IPS-11a (cell line): ENCODE data around the gene DPT.
"Not testable (repeated sequence)": the region's sequence is repeated elsewhere in the genome, so short reads cannot be mapped to it uniquely, and the experiment has no call there.

Experiments
- H3K4me3 ChIP-seq: one replicate; pipeline ENCODE4 v1.5.1; 2013; ENCODE audit warnings: low read depth, low read length, control low read depth

Gene DPT

DNA sequence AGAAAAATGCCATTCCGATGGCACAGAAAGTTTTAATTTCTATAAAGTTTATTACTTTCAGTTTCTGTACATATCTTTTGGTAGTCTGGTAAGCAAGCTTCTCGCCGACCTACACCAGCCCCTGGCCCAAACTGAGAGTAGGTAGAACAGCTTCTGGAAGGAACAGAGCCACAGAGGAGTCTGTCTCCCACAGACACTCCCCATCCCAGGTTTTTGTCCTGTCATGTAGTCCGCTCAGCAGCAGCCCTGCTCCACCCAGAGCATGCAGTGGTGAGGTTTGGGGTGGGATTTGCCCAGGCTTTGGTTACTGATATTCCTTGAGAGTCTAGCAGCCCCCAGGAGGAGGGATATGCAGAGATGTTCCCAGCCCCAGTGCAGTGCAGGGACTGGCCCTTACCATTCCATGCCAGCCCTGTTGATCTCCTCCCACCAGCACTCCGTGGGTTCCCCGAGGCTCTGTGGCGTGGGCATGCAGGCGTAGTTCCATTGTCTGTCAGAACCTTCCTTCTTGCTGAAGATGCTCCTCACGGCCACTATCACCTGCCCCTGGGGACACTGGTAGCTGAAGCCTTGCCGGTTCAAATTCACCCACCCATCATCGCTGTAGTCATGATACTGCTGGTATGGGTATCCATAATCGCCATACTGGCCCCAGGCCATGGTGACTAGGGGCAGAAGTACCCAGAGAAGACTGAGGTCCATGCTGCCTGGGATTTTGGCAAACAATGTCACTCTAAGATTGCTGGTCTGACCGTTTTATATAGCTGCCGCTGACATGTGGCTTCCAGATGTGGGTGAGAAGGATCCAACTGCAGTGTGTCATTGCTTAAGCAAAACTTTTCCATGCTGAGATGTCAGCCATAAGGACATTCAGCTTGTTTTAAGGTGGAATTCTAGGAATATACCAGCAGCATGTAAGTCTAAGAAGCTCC, at the start of gene DPT:
TSS of gene DPT (minus strand) at position 734 of the 932 bp plus-strand sequence. CDS start at position 702, 32 bp downstream.
- H3K4me3 ChIP-seq: no peak within 1 kb of the TSS

DNA sequence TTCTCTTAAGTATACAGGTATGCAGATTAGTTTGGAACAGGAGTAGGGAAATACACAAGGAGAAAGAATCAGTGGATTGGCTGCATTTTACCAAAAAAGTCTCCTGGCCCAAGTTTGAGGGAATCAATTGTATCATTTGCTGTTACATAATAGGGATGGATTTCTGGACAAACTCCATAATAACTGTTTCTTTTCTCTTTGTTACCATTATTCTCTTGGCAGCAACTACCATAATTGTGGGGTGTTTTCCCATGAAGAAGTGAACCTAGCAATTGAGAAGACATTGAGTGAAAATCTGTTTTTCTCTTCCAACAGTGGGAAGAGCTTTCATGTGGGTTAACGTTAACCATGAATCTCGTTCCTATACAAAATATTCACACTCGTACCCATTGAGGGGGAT, 46.4 kb upstream of the DPT start:
- H3K4me3 ChIP-seq: no peak overlapping the region

DNA sequence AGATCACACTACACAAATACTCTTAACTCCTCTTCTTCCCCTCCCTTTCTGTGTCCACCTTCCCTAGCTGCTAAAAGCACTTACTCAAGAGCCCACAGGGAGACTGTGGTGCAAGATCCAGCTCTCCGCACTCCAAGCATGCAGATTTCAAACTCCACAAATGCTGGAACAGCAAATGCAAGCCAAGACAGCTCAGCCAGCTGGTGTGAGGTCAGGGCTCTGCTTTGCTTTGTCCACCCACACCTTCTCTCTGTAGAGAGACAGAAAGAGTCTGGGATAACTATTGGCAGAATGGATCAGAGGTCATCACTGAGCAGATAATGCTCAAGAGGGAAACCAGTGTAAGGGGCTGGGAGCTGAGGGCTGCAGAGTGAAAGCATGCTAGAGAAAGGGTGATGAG, 45.2 kb upstream of the DPT start:
- H3K4me3 ChIP-seq: no peak overlapping the region

DNA sequence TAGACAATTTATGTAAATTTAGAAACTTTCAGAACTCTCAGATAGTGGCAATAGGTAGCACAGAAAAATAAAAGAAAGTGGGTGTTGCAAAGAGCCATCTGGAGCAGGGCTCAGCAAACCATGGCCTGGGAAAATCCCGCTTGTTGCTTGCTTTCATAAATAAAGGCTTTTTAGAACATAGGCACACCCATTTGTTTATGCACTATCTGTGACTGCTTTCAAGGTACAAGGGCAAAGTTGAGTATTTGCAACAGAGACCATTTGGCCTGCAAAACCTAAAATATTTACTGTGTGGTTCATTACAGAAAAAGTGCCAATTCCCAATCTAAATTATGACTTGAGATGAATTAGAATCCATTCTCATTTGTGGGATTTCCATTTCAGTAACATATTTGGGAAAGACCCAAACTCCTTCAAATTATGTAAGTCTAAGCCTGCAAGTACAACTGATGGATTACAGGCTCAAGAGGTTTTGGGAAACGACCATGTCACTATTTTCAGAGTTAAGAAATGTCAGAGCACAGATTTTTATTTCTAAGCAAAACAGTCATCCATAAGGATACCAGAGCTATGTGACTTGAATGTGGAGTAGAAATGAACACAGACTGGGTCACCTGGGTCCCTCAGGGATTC, 43.5 kb upstream of the DPT start:
- H3K4me3 ChIP-seq: no peak overlapping the region

DNA sequence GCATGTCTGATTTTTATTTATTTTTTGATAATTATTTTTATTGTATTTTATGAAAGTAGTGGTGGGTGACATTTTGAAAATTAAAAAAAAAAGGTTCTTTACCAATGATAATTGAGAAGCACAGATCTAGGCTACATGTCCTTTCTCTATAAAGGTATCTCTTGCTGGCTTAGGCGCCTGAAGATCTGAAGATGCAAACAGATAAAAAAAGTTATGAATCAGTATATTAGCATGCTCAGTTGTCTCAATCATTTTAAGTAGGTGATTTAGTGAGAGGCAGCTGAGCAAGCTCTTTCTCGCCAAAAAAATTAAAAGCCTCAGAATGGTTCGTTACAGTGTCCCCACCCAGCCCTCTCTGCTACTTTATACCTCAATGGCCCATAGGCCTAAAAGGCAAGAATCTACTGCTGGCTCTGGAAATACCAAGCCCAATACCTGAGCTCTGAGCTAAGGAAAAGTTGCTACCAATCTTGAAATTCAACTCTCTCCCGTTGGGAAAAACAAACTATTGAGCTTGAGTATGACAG, 42.2 kb upstream of the DPT start:
- no peak overlapping the region for H3K4me3 ChIP-seq

DNA sequence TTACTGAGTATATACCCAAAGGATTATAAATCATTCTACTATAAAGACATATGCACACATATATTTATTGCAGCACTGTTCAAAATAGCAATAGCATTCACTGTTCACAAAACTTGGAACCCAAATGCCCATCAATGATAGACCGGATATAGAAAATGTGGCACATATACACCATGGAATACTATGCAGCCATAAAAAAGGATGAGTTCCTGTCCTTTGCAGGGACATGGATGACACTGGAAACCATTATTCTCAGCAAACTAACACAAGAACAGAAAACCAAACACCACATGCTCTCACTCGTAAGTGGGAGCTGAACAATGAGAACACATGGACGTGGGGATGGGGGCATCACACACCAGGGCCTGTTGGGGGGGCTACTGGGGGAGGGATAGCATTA, 40.9 kb upstream of the DPT start:
- not testable (repeated sequence) for H3K4me3 ChIP-seq

DNA sequence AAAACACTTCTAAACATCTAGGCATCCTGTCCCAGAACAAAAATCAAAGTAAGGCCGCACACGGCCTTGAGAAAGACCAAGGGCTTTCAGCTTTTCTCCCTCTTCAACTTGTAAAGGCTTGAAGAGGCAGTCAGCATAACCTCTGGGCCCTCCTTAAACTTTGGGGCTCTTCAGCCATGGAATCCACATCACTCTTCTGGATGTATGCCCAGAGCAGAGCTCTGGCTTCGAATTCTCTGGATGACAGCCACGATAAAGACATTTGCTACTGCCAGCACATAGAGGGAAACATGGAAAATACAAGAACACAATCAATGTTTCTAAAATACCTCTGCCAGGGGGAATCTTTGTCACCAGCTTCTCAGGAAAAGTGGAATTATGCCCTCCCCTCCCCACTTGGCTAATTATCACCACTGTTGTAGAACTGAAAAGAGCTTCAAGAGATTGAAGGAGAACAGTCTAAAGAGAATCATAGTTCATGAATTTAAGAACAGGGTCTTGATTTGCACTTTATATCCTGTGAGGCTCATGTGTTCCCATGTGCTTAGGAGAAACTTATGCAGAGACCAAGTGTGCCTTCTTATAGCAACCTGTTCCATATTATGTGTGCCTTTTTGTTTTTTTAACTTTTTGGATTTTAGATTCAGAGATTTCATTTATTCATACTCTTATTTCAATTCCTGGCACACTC, 39.0 kb upstream of the DPT start:
- H3K4me3 ChIP-seq: no peak overlapping the region

DNA sequence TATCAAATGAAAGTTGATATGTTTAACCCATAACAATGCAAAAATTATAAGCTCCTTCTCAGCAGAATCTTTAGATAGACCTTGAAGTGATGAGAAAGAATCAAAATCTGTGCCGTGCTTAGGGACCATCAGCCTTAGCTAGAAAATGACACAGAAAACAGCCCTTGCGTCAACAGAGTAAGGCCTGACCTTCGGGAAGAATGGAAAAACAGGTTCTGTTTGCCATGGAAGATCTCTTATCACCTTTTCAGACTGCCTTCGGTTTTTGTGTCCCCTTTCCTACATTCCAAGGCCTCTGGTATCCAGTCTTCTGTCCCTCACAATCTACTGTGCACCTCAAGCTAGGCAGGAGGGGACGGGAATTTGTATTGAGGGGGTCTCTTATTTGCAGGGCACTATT, 37.6 kb upstream of the DPT start:
- H3K4me3 ChIP-seq: no peak overlapping the region

DNA sequence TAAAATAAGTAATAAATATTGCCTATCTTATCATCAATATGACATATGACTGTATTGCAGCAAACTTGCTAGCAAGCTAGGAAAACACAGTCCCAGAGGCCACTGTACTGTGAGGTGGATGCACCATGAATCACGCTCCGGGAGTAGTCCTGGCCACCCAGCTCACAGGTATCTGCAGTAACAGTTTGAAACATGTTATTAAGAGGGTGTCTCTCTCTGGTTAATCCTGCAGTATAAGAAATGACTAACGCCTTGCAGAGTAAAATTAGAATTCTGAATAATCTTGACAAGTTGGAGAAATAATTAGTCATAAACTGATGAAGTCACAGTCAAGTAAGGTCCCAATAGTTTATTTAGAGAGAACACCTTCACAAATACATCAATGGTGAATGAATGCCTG, 34.0 kb upstream of the DPT start:
- no peak overlapping the region for H3K4me3 ChIP-seq

DNA sequence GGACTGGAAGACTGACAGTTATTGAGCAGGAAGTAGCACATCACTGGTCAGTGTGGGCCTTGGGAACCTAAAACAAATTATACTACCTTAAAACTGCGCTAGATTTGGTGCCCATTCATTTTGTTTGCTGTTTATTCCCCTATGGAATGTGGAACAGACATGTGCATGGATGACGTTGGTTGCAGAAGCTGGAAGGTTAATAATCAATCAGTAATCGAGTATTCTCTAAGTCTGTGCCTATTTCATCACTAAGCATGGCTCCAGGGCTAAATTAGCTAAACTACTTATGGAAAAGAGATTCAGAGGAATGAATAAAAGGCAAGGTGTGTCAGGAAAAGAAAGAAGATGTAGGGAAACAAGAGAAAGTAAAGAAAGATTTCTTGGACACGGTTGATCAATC, 33.5 kb upstream of the DPT start:
- H3K4me3 ChIP-seq: no peak overlapping the region

DNA sequence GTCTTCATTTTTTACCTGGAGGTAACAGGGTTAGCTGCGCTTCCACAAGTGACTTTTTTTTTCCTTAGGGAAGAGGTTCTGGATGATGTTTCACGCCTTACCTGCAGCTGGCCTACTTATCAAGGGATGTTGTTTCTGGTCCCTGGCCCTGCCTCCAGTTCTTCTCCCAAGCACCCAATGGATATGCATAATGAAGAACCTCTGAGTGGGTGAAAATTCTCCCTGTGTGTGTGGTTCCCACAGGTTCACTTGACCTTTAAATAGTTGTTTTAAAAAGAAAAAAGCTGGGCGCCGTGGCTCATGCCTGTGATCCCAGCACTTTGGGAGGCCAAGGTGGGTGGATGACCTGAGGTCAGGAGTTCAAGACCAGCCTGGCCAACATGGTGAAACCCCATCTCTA, 31.8 kb upstream of the DPT start:
- no peak overlapping the region for H3K4me3 ChIP-seq

DNA sequence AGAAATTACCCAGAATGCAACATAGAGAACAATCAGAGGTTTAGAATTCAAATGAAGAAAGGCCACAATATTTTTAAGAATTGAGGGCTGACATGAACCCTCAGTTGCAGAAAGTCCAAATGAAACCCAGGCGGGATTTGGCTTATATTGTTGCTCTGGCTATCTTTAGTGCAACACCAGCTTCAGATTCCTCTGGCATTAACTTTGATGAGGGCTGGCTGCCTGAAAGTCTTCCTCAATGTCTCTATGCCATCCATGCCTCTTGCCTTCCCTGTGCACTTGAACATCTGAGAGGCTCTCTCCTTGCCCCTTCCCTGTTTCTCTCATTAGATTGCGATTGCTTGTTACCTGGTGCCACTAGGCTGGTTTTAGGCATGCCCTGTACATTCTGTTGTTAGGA, 31.2 kb upstream of the DPT start:
- no peak overlapping the region for H3K4me3 ChIP-seq

DNA sequence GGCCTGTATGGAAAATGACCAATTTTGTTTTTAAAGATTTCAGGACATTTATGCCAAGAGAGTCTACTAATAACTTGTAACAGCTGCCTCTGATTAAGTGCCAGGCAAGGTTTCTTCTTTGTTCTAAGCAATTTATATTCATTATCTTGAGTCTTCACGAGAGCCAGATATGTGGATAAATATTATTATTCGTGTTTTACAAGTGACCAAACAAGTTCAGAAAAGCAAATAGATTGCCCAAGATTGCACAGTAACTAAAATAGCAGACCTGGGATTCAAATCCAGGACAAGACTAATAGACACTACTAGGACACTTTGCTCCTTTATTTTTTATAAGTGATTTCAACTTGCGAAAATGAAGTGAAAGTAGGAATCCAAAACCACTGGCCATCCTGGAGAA, 30.1 kb upstream of the DPT start:
- no peak overlapping the region for H3K4me3 ChIP-seq

DNA sequence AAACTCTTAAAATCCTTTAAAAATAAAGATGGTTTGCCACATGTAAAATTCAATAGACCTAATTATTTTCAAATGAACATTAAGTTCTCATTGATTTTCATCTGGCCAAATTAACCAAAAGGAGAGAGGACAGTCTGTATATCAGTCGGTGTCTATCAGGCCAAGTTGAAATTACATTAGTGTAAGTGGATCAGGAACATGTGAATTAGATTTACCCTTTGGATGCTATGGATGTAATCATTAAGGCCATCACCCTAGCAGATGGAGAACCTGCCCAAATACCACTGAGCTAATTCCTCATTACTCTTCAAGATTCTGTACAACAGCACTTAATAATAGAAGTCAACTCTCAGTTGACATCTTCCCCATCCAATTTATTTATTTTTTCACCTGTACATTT, 29.5 kb upstream of the DPT start:
- H3K4me3 ChIP-seq: no peak overlapping the region

DNA sequence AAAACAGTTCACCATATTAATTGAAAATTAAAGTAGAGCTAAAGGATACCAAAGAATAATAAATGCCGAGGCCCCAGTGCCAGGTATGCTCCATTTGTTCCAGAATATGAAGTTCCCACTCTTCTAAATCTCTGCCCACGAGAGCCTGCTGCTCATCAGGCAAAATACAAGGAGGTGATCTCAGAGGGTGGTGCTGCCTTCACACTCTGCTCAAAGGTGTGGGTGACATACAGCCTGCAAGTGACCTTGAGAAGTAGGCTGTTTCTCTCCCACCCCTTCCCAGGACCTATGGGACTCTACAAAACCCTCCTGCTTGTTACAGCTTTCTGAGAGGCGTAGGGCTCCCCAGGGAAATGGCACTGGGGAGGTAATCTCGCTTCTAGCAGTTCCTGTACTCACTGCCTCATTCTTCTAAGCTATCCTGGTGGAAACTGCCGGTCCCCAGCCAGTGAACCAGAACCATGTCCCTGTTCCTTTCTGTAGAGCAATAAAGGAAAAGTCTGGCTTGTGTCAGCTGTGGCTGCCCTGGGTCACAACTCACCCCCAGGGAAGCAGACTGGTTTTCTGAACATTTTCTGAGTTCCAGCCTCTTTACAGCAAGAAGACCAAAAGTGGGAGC, 26.9 kb upstream of the DPT start:
- H3K4me3 ChIP-seq: no peak overlapping the region

DNA sequence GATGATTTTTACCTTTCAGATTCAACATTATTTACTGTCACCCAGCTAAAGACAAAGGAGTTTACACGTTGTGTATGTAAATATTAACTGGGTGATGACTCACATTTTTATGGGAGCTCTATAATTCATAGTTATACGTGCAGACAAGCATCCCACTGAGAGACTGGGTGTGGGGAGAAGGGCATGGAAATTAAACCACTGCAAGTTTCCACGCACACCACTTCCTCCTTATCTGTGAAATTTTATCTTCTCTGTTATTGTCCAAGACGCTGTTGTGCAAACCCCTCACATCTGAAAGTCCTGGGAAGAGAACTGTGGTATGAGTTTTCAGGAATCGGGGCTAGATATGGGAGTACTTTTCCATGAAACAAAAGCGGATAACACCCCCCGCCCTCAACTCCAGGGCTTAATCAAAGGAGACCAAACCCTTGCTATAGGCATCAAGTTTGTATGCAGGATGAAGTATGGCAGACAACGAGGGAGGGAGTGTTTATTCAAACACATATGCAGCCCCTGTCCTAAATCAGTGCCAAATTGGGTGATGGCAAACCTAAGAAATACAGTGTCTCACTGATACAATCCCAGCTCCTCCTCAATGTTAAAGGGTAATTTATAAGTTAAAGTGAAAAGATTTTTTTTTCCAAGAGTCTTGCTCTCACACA, 23.3 kb upstream of the DPT start:
- no peak overlapping the region for H3K4me3 ChIP-seq

DNA sequence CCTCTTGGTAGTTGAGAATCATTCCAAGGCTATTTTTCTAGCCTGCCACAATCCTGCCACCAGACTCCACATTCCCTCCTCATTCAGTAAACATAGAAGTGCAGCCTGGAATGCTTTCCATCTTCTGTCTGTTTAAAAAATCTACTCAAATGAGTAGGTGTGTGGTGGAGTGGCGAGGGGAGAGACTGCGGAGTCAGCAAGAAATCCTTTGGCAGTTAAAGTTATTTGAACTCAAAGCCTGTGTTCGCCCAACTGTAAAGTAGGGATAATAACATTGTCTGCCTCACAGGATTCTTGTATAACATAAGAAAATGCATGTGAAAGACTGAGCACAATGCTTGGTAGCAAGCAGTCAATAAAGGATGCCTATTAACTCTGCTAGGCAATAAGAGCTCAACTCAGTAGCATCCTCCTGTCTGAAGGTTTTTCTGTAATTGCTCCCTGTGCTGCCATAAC, 22.2 kb upstream of the DPT start:
- no peak overlapping the region for H3K4me3 ChIP-seq

DNA sequence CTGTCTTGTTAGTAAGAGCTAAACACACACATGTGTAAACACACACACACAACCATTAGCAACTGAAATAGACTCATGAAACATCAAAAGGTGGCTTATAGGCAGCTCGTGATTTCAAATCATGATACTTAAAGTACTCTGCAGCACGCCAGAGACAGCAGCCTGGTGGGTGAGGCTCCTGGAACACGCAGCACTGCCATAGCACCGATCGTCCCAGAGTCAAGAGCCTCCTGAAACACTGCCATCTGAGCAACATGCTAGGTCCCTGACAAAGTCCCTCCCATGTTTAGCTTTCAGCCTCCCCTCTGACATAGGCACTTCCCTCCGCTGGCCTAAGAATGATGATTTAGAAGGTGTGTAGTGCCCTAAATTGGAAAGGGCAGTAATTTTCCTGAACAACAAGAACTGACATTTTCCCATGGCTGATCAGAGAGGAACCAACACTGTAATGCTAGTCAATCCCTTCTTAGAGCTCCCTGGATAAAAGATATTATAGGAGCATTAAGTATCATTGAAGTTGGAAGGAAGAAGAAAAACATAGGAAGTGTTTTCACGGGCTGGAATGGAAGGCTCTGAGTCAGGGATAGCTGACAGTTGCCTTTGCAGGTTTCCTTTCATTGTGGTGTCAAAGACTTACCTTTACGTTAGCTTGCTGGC, 14.1 kb upstream of the DPT start:
- no peak overlapping the region for H3K4me3 ChIP-seq

DNA sequence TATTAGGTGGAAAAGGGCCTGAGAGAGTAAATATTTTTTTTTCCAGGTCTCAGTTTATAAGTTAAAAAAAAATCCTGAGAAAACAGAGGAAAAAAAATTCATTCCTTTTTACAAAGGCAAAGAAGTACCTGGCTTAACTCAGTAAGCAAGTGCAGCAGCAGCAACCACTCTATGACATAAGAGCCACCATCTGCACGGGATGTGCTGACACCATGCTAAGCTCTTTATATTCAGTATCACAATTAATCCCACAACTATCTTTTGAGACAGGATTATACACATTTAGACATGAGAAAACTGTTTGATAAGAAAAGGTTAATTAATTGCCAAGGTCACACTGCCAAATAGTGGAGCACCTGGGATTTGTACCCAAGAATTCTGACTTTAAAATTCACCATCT, 13.4 kb upstream of the DPT start:
- H3K4me3 ChIP-seq: no peak overlapping the region

DNA sequence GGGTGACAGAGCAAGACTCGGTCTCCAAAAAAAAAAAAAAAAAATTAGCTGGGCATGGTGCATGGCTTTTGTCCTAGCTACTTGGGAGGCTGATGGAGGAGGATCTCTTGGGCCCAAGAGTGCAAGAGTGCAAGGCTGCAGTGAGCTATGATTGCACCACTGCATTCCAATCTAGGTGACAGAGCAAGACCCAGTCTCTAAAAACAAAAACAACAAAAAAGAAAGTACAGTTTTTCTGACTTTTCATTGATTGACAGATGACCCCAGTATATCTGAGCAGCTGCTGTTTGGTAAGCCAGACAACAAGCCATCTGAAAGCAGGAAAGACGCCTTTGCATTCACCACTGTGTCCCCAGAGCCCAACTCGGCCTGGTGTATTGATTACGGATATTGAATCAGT, 10.9 kb upstream of the DPT start:
- H3K4me3 ChIP-seq: no peak overlapping the region
